ENCODE data around the gene GON7. TPM values are rescaled to one million over a fixed set of nuclear protein-coding genes. Genes with fewer than 3 reads are reported as not detected.
A peak's percentile ranks its signal among the peaks of the same experiment; 100 is the strongest.

Gene GON7
- total RNA-seq, 1 donor from 2014 or later = 13.5 TPM

- H3K27ac Mint-ChIP-seq (ENCODE audit: unreplicated experiment) = no peak overlapping the region
- no peaks in the 10 kb centered on the region for H3K36me3 Mint-ChIP-seq (ENCODE audit: low read depth)
- H3K4me1 Mint-ChIP-seq = peaks cover 21% of the 10 kb centered on the region
- no peak for TF ChIP-seq CTCF (conservative IDR thresholded peaks at IDR 0.05)
- H3K27me3 Mint-ChIP-seq (ENCODE audit: low read depth) = no peaks in the 10 kb centered on the region
- no peak for DNase-seq (ENCODE audit: low read depth, low spot score)
- H3K9me3 Mint-ChIP-seq = no peaks in the 10 kb centered on the region
- no peak overlapping the region for H3K4me3 Mint-ChIP-seq
Measured at GRCh38 chr14:93212432-93212831, 5.6 kb upstream of the GON7 start.

- peaks cover 46% of the 10 kb centered on the region for H3K4me1 Mint-ChIP-seq
- H3K27me3 Mint-ChIP-seq (ENCODE audit: low read depth) = no peaks in the 10 kb centered on the region
- peak overlapping the region; percentile 76 for H3K27ac Mint-ChIP-seq (ENCODE audit: unreplicated experiment)
- peak overlapping the region; percentile 97 for H3K4me3 Mint-ChIP-seq
- TF ChIP-seq CTCF (conservative IDR thresholded peaks at IDR 0.05) = peak; percentile 51
- DNase-seq (ENCODE audit: low read depth, low spot score) = peak; percentile 49
- no peaks in the 10 kb centered on the region for H3K9me3 Mint-ChIP-seq
- peaks cover 7% of the 10 kb centered on the region for H3K36me3 Mint-ChIP-seq (ENCODE audit: low read depth)
Measured at GRCh38 chr14:93207468-93208308, 823 bp upstream of the GON7 start.

GRCh38 chr14:93201155-93201704 is 5.6 kb downstream of the GON7 start:
- H3K36me3 Mint-ChIP-seq (ENCODE audit: low read depth) = peaks cover 3% of the 10 kb centered on the region
- H3K27me3 Mint-ChIP-seq (ENCODE audit: low read depth) = no peaks in the 10 kb centered on the region
- no peak overlapping the region for H3K27ac Mint-ChIP-seq (ENCODE audit: unreplicated experiment)
- DNase-seq (ENCODE audit: low read depth, low spot score) = no peak
- H3K4me1 Mint-ChIP-seq = peaks cover 18% of the 10 kb centered on the region
- no peak overlapping the region for H3K4me3 Mint-ChIP-seq
- TF ChIP-seq CTCF (conservative IDR thresholded peaks at IDR 0.05) = no peak
- no peaks in the 10 kb centered on the region for H3K9me3 Mint-ChIP-seq

GRCh38 chr14:93200553-93200952 is 6.3 kb downstream of the GON7 start:
- TF ChIP-seq CTCF (conservative IDR thresholded peaks at IDR 0.05) = no peak
- H3K36me3 Mint-ChIP-seq (ENCODE audit: low read depth) = peaks cover 3% of the 10 kb centered on the region
- H3K4me1 Mint-ChIP-seq = peaks cover 11% of the 10 kb centered on the region
- H3K4me3 Mint-ChIP-seq = no peak overlapping the region
- DNase-seq (ENCODE audit: low read depth, low spot score) = no peak
- no peak overlapping the region for H3K27ac Mint-ChIP-seq (ENCODE audit: unreplicated experiment)
- H3K9me3 Mint-ChIP-seq = no peaks in the 10 kb centered on the region
- H3K27me3 Mint-ChIP-seq (ENCODE audit: low read depth) = no peaks in the 10 kb centered on the region

- no peak for TF ChIP-seq CTCF (conservative IDR thresholded peaks at IDR 0.05)
- Mint-ChIP-seq H3K27me3 (ENCODE audit: low read depth) (no peaks in the 10 kb centered on the region), H3K27ac (ENCODE audit: unreplicated experiment) (no peak overlapping the region), H3K4me1 (no peaks in the 10 kb centered on the region), H3K4me3 (no peak overlapping the region), H3K36me3 (ENCODE audit: low read depth) (no peaks in the 10 kb centered on the region), H3K9me3 (no peaks in the 10 kb centered on the region)
- DNase-seq (ENCODE audit: low read depth, low spot score) = no peak
Measured at GRCh38 chr14:93199031-93199430, 7.8 kb downstream of the GON7 start.

Measured in neural crest cell (in vitro differentiated cells).